Globus pallidus (tissue), 1 donor: Measurements from ENCODE around the gene MINDY1.

Source experiments
- DNase-seq: peaks from one replicate; pipeline ENCODE4 v3.0.0-alpha.2; 2015; ENCODE audit warnings: low spot score

Gene MINDY1

GRCh38 chr1:150985179-150985825, 21.4 kb downstream of the MINDY1 start:
- DNase-seq: no peak

GRCh38 chr1:150981805-150982712, 24.6 kb downstream of the MINDY1 start, which contains the start of gene ANXA9:
Gene ANXA9 (plus strand): TSS chr1:150982292. CDS start chr1:150983106, 814 bp downstream.
- no peak for DNase-seq

GRCh38 chr1:150981177-150981804, 25.4 kb downstream of the MINDY1 start:
- DNase-seq: no peak

- DNase-seq: peak; percentile 87
Observed at GRCh38 chr1:150979092-150980056, 27.3 kb downstream of the MINDY1 start.

GRCh38 chr1:150976879-150977694, 29.6 kb downstream of the MINDY1 start:
- DNase-seq: peak; percentile 89

GRCh38 chr1:150976401-150976821, 30.3 kb downstream of the MINDY1 start:
- DNase-seq: no peak

GRCh38 chr1:150974580-150975478, 31.9 kb downstream of the MINDY1 start, which contains the start of gene CERS2:
Gene CERS2 (minus strand): TSS chr1:150974835. CDS start chr1:150969090, 5,745 bp downstream.
- peak; percentile 76 for DNase-seq

- DNase-seq: peak; percentile 45
Observed at GRCh38 chr1:150973836-150974579, 32.7 kb downstream of the MINDY1 start.

- DNase-seq: no peak
Observed at GRCh38 chr1:150973258-150973835, 33.4 kb downstream of the MINDY1 start.

GRCh38 chr1:150972417-150972940, 34.2 kb downstream of the MINDY1 start:
- no peak for DNase-seq

GRCh38 chr1:150971583-150972416, 34.9 kb downstream of the MINDY1 start:
- peak; percentile 51 for DNase-seq

- DNase-seq: peak; percentile 59
Observed at GRCh38 chr1:150970808-150971582, 35.7 kb downstream of the MINDY1 start.

GRCh38 chr1:150969626-150970025, 37.1 kb downstream of the MINDY1 start:
- DNase-seq: no peak

- peak; percentile 94 for DNase-seq
Observed at GRCh38 chr1:150968491-150968890, 38.2 kb downstream of the MINDY1 start.

GRCh38 chr1:150967936-150968335, 38.8 kb downstream of the MINDY1 start:
- no peak for DNase-seq

- peak; percentile 76 for DNase-seq
Observed at GRCh38 chr1:150966011-150966410, 40.7 kb downstream of the MINDY1 start.
